Transverse colon (tissue), 4 donors: ENCODE measurements around the gene DDX49.

Experiments
- CTCF ChIP-seq, 5 experiments: fragments of 200-600 bp in 3 of 5; fragments of 450-650 bp in 2 of 5; sonication (generic) in 3 of 5; IDR thresholded peaks; 1 replicate in 2 of 5; 2 replicates in 3 of 5; pipeline ENCODE4 v1.5.1; 2016 to 2017; ENCODE audit warnings: antibody characterized with exemption in 5 of 5, inconsistent platforms in 3 of 5, mild to moderate bottlenecking in 2 of 5, moderate library complexity in 1 of 5
- POLR2AphosphoS5 ChIP-seq, 3 donors: sonication (generic); formaldehyde crosslinking; IDR thresholded peaks; one replicate each; pipeline ENCODE4 v1.6.1; 2016; ENCODE audit warnings: antibody characterized with exemption in 3 of 3

DNA sequence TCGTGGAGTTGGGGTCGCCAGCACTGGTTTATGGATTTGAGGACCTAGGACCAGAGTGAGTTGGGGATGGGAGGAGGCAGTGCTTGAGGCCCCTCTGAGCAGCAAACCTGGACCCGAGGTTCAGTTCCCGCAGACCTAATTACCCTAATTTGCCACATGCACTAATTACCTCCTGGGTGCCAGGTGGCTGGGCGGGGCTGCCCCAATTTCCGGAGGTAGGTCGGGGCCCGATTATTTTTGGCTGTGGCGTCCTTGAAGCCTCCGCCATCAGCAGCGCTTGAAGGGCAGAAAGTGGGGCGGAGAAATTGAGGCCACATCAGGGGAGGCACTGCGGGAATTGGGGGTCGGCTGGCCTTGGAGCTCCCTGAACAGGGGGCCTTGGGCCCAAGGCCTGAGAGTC lies 27.4 kb downstream of the DDX49 start:
- TF ChIP-seq CTCF (IDR thresholded peaks at IDR 0.05) (no peak), POLR2AphosphoS5 (IDR thresholded peaks at IDR 0.05) (no peak)
